ENCODE data around the gene TEDC2. TPM values are rescaled to one million over a fixed set of nuclear protein-coding genes. Genes with fewer than 3 reads are reported as not detected.

The TEDC2 gene
- total and polyA plus RNA-seq, 9 of the 15 experiments (the other 6 are each of a cell fraction or from before 2014, with no cell fraction given): 0.75 to 57.0 (median 17.6) TPM

DNA sequence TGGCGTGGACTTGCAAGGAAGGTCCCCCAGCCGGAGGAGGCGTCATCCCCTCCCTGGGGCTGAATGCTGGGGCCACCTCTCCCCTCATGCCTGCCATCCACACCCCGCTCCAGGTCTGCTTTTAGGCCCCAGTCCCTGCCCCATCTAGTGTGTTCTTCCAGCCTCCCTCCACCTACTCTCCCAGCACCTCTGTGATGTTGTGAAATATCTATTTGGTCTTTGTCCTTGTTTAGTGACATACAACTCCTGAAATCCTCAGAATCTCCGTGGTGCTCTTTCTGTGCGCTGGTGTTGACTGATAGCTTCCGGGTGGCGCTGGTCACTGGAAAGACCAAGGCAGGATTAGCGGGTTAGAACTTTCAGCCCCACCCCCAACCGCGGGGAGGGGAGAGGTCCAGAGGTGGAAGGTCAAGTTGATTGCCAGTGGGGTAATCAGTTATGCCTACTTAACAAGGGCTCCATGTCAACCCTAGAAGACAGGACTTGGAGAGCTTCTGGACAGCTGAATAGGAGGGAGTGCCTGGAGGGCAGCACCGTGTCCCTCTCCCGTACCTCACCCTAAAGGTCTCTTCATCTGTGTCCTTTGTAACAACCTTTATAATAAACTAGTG lies 25.1 kb downstream of the TEDC2 start:
- Histone ChIP-seq H3K4me1 (replicated peaks in 1 of 2; ENCODE audit: control insufficient read depth in 2 of 2, insufficient read depth in 2 of 2, low read length in 2 of 2) (peaks cover 33 to 88% of the 10 kb centered on the region in 2 experiments), H3K36me3 (ENCODE audit: control insufficient read depth, insufficient read depth, low read length) (peaks cover 49% of the 10 kb centered on the region; the same call in 2 of the 3 replicates), H3K79me2 (ENCODE audit: control insufficient read depth, insufficient read depth, low read length) (peaks cover 89% of the 10 kb centered on the region), H3K4me3 (no peak overlapping the region), H3K9me1 (ENCODE audit: control insufficient read depth, insufficient read depth, low read length) (no peaks in the 10 kb centered on the region), H3K4me2 (ENCODE audit: insufficient read depth, low read length) (peak overlapping the region; percentile 70), H3K9me3 (replicated peaks; ENCODE audit: control insufficient read depth, insufficient read depth, low read depth, low read length) (no peaks in the 10 kb centered on the region), H3K9ac (ENCODE audit: insufficient read depth in 1 of 2, low read depth in 2 of 2, low read length in 2 of 2) (peak overlapping the region; percentile 40 to 89), H4K20me1 (replicated peaks; ENCODE audit: control insufficient read depth, insufficient read depth, low read length) (peaks cover 5% of the 10 kb centered on the region; the same call in 1 of the 2 replicates), H3K27me3 (ENCODE audit: control insufficient read depth in 2 of 2, insufficient read depth in 2 of 2, low read length in 2 of 2) (no peaks in the 10 kb centered on the region), H3K27ac (ENCODE audit: extremely low read depth, low read depth, low read length) (peak overlapping the region; percentile 68), H2AFZ (ENCODE audit: low read depth, low read length) (peak overlapping the region; percentile 34; the same call in 1 of the 2 replicates)
- peak; percentile 89 for FAIRE-seq
- WGBS (ENCODE audit: insufficient coverage, low coverage, missing lambda C conversion rate): 20% methylated on average over 13 of the region's 13 CpGs
- in situ Hi-C loops (cut with MboI) (no loop called here), intact Hi-C loops (cut with micrococcal nuclease) (no loop called here)
- ChIA-PET CTCF (ENCODE audit: low intra/inter-chr PET ratio) (no interaction called here), POLR2A (interaction anchor here (0.6 to 1.6 kb wide), 7 partner anchors 9 to 520 kb away, joined by 3 to 7 read pairs (median 3); partner anchors contain the start of gene RPS2)
- no TSS peak for BruUV-seq (replicated peaks)
- peak; percentile 84 for ATAC-seq
- DNase-seq (ENCODE audit: extremely low read depth in 1 of 4, low spot score in 3 of 4): peak; percentile 65 to 85 (median 67)
- TF ChIP-seq, protein P1, sequence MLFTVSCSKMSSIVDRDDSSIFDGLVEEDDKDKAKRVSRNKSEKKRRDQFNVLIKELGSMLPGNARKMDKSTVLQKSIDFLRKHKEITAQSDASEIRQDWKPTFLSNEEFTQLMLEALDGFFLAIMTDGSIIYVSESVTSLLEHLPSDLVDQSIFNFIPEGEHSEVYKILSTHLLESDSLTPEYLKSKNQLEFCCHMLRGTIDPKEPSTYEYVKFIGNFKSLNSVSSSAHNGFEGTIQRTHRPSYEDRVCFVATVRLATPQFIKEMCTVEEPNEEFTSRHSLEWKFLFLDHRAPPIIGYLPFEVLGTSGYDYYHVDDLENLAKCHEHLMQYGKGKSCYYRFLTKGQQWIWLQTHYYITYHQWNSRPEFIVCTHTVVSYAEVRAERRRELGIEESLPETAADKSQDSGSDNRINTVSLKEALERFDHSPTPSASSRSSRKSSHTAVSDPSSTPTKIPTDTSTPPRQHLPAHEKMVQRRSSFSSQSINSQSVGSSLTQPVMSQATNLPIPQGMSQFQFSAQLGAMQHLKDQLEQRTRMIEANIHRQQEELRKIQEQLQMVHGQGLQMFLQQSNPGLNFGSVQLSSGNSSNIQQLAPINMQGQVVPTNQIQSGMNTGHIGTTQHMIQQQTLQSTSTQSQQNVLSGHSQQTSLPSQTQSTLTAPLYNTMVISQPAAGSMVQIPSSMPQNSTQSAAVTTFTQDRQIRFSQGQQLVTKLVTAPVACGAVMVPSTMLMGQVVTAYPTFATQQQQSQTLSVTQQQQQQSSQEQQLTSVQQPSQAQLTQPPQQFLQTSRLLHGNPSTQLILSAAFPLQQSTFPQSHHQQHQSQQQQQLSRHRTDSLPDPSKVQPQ (CRISPR knock-in tag; IDR thresholded peaks at IDR 0.05; ENCODE audit: borderline replicate concordance): no peak
- TF ChIP-seq, protein P2, sequence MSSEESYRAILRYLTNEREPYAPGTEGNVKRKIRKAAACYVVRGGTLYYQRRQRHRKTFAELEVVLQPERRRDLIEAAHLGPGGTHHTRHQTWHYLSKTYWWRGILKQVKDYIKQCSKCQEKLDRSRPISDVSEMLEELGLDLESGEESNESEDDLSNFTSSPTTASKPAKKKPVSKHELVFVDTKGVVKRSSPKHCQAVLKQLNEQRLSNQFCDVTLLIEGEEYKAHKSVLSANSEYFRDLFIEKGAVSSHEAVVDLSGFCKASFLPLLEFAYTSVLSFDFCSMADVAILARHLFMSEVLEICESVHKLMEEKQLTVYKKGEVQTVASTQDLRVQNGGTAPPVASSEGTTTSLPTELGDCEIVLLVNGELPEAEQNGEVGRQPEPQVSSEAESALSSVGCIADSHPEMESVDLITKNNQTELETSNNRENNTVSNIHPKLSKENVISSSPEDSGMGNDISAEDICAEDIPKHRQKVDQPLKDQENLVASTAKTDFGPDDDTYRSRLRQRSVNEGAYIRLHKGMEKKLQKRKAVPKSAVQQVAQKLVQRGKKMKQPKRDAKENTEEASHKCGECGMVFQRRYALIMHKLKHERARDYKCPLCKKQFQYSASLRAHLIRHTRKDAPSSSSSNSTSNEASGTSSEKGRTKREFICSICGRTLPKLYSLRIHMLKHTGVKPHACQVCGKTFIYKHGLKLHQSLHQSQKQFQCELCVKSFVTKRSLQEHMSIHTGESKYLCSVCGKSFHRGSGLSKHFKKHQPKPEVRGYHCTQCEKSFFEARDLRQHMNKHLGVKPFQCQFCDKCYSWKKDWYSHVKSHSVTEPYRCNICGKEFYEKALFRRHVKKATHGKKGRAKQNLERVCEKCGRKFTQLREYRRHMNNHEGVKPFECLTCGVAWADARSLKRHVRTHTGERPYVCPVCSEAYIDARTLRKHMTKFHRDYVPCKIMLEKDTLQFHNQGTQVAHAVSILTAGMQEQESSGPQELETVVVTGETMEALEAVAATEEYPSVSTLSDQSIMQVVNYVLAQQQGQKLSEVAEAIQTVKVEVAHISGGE (CRISPR knock-in tag; IDR thresholded peaks at IDR 0.05): peak in 1 of 3 experiments; percentile 24; a peak in 1 of 6 replicates
- TF ChIP-seq ZNF354B (CRISPR knock-in tag; IDR thresholded peaks at IDR 0.05) (no peak), ARID1B (IDR thresholded peaks at IDR 0.05) (peak; percentile 33), SAP30 (IDR thresholded peaks at IDR 0.05; ENCODE audit: borderline replicate concordance, insufficient read depth, low read depth, low read length, poor library complexity, severe bottlenecking) (no peak), ELF1 (tag; IDR thresholded peaks at IDR 0.05) (peak; percentile 34; the same call in 1 of the 2 replicates), RCOR1 (IDR thresholded peaks at IDR 0.05; ENCODE audit: borderline replicate concordance in 1 of 2, low read depth in 2 of 2, low read length in 2 of 2) (peak in 1 of 2 experiments; percentile 46; a peak in 1 of 4 replicates), ZNF24 (IDR thresholded peaks at IDR 0.05) (no peak), MAFK (IDR thresholded peaks at IDR 0.05; ENCODE audit: low read length) (no peak), NR1H2 (CRISPR knock-in tag; IDR thresholded peaks at IDR 0.05) (no peak), PHB (CRISPR knock-in tag; IDR thresholded peaks at IDR 0.05) (no peak)
- TF ChIP-seq, protein P3, sequence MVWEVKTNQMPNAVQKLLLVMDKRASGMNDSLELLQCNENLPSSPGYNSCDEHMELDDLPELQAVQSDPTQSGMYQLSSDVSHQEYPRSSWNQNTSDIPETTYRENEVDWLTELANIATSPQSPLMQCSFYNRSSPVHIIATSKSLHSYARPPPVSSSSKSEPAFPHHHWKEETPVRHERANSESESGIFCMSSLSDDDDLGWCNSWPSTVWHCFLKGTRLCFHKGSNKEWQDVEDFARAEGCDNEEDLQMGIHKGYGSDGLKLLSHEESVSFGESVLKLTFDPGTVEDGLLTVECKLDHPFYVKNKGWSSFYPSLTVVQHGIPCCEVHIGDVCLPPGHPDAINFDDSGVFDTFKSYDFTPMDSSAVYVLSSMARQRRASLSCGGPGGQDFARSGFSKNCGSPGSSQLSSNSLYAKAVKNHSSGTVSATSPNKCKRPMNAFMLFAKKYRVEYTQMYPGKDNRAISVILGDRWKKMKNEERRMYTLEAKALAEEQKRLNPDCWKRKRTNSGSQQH (CRISPR knock-in tag; IDR thresholded peaks at IDR 0.05): no peak

Measured in K562 (cell line).